HG02970 (cell line): ENCODE results near the gene SEMA4D.

Source experiments
- ATAC-seq: cut with Tn5 transposase; IDR thresholded peaks from one replicate; pipeline ENCODE4 v1.9.1; 2021; ENCODE audit warnings: mild to moderate bottlenecking, moderate library complexity, moderate number of reproducible peaks; ENCODE audit not compliant: unreplicated experiment, low FRiP score

SEMA4D gene

DNA sequence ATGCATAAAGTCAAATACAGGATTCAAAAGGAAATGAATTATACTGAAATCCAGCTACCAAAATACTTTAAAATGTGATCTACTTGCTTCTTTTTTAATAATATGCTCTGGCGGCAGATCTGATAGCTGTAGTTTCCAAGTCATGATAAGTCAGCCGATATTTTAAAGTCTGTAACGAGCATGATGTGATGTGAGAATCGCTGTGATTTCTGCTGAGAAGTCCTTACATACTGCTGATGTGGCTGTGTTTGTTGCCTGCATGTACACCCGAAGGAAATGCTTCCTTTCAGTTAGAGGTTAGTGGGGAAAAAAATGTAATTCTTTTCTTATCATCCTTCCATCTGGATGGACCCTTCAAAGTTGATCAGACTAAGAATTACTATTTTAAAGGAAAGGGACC is 4.8 kb upstream of the SEMA4D start:
- ATAC-seq: no peak

DNA sequence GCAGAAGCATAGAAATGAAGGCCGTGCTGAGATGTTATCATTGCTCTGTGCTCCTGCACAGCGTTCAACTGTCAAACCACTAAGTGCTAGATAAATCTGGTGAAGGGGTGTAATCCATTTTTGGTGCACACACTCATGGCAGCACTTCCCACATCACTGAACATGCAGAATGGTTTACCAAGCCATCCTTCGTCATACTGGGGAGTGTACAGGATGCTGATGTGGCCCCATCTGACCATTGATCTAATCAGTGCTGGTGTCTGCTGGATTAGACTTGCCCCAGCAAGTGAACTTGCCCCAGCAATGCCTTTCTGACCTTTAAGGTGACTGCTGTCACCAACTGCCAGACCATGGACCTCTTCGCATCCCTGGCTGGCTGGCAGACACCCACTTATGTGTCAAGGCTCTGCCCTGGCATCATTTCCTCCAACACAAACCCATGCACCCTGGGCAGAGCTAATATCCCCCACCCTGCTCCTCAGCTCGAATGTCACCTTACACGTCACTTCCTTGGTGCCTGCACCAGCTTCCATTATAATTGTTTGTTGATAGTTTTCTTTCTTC is 4.2 kb upstream of the SEMA4D start:
- ATAC-seq: no peak

DNA sequence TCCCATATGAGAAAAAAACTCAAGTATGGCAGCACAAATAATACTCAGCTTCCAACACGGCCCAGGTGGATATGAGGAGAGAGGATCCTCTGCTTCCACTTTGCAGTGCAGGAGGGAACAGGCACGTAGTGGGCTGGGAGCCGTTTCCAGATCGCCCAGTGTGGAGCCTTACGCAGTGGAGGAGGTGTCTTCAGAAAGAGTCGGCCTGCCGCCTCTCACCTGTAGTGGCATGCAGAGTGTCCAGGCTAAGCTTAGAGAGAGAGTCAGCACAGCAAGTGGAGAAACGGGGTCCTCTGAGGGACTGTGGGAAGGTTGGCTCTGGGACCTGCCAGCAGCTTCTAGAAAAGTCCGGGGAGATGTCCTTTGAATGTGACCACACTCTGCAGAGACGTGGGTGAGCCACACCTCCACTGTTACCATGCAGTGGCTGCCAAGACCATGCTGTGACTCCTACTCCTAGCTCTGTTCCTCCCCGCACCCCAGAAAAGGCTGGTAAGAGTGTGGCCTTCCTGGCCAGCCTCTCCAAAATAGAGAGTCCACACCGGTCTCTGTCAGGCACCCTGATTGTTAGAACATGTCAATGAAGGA is 3.5 kb upstream of the SEMA4D start:
- no peak for ATAC-seq

DNA sequence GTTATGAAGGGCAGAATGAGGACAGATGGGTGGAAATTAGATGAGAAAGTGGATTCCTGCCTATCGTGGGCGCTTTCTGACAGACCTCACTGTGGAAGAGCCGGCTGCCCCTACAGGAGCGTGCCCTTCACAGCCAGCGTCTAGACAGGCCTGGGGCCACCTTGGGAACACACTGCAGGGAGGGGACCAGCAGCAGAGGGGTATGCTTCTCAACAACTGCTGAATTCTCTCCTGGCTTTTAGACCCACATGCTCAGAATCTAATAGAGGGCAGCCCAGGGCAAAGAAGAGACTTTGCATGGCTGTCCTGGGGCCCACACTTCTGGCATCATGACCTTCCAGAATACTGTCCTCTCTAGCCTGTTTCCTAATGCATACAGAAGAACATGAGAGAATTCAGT is 2.1 kb upstream of the SEMA4D start:
- ATAC-seq: no peak

DNA sequence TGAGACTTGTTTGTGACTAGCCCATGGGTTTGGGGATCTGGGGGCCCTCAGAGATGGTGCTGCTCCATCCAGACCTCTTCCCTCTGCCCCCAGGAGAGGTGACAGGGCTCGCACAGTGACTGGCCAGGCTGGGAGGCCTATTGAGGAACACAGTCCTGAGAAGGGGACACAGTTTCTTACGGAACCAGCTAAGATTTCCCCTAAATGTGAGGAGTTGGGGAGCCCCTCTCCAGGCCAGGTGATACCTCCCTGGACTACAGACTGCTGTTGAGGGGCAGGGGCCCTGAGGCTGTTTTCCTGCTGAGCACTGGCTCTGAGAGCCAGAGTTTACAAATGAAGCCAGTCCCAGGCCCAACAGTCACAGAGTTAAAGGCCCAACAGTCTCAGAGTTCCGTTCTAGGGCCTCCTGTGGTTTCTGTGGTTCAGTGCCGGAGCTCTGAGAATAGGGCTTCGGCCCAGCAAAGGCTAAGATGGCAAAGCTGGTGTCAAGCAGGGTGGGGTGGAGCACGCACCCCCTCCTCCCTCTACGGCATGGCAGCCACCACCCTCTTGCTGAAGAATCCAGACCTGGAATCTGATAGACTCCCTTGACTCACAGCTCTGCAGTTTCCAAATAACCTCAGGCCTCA is 1.1 kb upstream of the SEMA4D start:
- no peak for ATAC-seq

DNA sequence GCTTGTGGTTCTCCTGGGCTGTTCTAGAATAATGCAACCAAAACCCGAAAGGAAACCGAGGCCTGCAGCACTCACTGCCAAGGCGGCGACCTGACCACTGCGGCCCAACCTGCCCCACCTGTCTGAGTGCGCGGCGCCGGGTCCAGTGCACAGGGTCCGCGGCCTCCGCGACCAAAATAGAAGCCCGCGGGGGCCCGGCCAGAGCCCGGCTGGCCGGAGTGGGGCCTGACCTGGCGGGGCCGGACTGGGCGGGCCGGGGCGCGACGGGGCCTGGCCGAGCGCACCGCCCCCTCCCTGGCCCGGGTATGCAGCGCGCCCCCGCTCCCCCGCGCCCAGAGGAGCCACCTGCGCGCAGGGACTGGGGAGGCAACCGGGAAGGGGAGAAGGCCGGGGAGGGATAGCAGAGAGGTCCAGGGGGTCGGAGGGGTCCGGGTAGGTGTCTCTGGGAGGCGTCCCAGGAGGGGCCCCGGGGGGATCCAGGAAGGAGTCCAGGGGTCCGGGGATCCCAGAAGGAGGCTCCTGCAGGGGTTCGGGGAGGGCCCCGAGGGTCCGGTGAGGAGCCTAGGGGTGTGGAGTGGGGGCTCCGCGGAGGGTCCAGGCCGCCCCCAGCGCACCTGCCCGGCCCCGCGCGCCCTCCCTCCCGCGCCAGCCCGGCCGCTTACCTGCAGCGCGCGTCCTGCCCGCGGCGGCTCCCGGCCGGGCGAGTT is 503 bp downstream of the SEMA4D start:
- no peak for ATAC-seq

DNA sequence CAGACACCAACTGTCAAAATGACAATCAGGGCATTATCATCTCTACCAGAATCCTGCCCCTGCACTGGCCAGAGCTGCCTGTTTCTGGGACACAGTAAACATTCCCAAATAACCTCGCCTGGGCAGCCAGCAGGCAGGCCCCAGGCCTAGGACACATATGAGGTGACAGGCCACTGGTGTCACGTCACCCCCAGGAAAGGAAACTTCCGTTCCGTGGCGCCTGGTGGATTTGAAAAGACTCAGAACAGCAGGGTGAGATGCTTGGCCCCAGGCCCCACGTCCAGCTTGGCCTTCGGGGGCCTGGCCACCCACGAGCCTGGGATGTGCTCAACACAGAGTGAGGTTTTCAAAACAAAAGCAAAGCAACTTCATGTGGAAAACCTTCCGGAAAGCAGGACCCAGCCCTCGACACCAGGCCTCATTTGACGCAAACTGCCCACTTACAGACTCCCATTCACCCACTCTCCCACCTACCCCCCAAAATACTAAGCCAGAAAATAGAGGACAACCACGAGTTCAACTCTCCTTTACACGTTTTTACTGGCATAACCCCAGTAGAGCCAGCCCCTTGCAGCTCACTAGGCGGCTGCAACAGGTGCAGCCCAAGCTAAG is 1.2 kb downstream of the SEMA4D start:
- no peak for ATAC-seq

DNA sequence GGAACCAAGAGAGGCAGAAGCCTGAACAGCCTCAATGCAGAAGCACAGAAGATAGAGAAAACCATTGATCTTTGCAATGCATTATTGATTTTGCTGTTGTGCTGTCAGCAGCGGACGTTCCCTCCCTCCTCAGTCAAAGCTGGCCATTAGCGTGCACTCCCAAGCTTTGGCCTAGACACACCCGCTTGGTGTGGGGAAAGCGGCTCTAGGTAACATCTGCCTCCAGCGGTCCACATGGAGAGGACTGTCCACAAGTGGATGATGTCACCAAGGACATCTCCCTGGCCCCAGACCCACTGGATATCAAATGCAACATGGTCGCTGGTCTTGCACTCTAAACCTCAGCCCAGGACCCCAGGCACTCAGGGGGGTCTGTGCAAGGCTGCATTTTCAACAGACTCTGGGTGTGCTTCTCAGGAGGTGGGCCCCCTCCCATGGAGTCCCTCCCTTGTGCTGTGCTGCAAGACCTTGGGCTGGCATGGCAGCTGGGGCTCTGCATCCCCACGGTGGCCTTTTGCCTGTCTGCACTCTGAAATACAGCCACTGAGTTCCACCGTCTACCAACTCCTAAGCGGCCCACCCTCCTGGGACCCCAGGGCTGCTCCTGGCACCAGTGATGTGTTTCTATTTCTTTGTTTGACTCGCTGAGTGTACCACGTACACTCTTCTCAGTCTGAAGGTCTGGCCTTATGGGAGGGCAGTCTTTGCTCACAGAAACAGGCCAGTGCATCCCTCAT is 1.9 kb downstream of the SEMA4D start:
- no peak for ATAC-seq

DNA sequence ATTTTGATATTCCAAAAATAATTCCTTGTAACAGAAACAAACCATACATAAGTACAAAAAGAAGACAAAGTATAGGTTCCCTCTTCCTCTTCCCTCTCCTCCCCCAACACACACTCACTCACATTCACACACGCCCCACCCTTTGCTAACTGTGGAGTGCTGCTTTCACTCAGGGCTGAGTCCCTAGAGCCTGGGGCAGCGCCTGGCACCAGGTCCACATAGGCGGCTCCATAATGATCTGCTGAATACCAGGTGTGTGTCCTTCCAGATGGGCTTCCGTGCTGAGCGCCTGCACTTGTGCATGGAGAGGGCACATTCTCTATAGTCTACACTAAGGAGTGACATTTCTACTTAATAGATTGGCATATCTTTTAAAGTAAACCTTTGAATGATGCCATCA is 3.7 kb downstream of the SEMA4D start:
- ATAC-seq: no peak

DNA sequence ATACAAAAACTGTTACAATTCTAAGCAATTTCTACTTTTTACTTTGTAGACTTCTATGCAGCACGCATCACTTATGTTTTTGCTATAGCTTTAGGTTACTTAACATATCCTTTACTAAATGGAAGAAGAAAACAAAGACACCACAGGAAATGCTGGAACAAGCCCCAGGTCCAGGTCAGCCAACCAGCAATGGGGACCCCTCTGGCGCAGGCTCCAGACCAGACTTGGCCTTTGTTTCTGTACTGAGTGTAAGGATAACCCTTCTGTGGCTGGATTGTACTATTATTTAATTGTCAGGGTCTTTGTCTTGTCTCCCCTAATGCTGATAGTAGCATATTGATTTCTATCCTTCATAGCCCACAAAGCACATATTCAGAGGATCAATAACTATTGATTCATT is 4.2 kb downstream of the SEMA4D start:
- ATAC-seq: no peak

DNA sequence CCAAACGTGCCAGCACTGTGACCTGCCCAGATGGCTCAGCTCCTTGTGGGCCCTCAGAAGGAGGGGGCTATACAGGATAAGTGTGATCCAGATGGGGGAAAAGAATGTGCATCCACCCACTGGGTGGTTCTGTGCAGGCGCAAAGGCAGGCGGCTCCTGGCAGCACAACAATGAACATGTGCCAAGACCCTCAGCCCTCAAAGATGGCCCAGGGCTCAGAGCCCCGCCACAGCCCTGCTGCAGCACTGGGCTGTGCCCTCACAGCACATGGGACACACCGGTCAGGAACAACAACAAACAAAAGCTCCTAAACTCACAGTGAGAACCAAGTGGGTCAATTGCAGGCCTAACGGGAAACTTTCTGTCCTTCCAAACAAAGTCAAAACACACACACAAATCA is 4.7 kb downstream of the SEMA4D start:
- no peak for ATAC-seq

DNA sequence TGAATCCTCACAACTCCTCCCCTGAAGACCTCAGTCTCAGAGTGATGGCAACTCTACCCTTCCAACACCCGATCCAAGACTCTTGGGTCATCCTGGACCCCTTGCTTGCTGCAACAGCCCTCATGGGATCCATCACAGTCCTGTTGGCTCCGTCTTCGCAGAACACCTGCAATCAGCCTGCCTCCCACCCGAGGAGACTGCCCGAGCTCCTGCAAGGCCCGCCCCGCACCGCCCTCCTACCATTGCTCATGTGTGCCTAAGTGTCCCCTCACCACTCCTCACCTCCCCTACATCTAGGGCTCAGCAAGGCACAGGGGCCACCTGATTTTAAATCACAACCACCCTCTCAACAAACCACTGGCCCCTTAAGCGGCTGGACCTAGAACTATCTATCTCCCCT is 5.3 kb downstream of the SEMA4D start:
- ATAC-seq: no peak

DNA sequence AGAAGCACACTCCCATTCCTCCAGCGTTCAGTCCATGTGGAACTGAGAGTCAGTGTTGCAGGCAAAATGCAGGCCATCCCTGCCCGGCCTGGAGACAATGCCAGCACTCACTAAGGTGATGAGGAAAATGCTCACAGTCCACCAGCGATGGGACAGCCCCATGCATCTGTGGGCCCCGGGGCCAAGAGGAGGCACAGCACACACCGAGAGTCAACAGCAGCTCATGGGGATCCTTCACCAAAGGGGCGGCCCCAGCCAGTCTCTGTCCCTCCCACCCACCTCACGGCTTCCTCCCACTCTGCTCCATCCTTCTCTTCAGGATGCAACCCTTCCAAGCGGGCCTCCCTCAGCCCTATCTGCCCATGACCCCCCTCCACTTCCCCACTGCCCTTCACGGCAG is 6.2 kb downstream of the SEMA4D start:
- ATAC-seq: no peak

DNA sequence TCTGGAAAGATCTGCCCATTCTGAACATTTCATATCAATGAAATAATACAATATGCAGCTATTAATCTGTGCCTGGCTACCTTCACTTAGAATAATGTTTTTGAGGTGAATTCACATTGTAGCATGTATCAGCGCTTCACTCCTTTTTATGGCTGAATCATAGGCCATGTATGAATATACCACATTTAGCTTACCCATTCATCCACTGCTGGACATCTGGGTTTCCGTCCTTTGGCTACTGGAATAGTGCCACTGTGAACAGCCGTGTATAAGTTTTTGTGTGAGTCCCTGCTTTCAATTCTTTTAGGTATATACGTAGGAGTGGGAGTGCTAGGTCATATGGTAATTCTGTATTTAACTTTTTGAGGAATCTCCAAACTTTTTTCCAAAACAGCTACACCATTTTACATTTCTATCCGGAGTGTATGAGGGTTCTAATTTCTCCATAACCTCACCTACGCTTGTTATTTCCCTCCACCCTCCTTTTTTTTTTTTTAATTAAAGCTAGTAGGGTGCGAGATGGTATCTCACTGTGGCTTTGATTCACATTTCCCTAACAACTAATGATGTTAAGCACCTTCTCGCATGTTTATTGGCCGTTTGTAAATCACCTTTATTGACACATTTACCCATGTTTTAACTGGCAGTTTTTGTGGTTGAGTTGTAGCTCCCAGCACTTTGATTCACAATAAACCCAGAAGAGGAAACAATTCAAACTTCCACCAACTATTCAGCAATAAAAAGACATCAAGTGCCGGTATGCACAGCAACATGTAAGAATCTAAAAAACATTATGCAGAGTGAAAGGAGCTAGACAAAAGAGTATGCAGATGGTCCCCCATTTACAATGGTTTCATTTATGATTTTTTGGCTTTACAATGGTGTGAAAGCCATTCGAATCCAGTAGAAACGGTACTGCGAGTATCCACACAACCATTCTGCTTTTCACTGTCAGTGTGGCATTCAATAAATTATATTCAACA is 8.1 kb downstream of the SEMA4D start:
- no peak for ATAC-seq

DNA sequence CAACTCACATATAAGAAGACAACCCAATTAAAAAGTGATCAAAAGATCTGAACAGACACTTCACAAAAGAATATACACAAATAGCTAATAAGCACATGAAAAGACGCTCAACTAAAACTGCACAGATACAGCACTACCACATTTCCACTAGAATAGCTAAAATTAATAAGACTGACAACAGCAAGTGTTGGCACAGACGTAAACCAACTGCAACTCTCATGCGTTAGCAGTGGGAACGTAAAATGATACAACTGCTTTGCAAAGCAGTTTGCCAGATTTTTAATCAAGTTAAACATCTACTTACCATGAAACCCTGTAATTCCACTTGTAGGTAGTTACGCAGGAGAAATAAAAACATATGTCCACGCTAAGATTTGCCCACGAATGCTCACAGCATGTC is 9.0 kb downstream of the SEMA4D start:
- ATAC-seq: no peak

DNA sequence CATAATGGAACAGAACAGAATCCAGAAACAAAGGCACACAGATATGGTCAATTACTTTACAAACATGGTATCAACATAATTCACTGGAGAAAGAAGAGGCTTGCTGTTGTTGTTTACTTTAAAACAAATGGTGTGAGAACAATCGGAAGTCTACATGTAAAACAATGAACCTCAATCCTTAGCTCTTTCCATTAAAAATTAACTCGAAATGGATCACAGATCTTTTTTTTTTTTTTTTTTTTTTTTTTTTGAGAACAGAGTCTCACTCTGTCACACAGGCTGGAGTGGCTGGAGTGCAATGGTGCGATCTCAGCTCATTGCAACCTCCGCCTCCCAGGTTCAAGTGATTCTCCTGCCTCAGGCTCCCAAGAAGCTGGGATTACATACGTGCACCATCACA is 9.8 kb downstream of the SEMA4D start:
- no peak for ATAC-seq

DNA sequence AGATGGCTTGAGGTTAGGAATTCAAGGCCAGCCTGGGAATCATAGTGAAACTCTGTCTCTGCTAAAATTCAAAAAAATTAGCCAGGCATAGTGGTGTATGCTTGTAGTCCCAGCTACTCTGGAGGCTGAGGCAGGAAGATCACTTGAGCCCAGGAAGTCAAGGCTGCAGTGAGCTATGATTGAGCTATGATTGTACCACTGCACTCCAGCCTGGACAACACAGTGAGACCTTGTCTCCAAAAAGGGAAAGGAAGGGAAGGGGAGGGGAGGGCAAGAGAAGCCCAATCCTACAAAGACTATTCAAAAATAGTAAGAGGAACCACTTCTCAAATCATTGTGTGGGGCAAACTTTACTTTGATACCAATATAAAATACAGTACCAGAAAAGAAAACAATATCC is 11.2 kb downstream of the SEMA4D start:
- no peak for ATAC-seq

DNA sequence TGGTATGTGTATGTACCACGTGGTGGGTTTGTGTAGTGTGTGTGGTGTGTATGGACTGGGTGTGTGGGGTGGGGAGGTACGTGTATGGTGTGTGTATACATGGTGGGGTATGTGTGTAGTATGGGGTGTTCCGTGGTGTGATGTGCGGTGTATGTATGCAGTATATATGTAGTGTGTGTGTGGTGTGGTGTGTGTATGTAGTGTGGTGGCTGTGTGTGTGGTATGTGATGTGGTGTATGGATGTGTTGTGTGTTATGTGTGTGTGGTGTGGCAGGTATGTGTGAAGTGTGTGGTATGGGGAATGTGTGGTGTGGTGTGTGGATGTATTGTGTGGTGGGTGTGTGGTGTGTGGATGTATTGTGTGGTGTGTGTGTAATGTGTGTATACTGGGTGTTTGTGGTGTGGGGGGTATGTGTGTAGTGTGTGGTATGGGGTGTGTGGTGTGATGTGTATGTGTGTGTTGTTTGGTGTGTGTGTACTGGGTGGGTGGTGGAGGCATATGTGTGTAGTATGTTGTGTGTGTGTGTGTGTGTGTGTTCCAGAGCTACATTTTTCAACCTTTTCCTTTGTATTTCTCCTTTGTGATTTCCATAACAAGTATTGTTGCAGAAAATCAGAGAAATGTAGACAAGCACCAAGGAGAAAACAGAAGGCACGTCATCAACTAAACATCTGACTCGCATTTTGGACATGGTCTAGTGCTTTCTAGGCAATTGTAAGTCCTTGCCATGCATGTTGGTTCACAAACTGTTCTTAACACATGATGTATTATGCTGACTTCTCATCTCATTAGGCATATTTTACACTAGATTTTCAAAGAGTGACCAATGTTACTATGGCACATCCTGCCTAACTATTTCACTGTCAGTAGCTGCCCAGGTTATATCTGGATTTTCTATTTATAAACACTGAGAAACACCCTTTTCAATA is 13.2 kb downstream of the SEMA4D start:
- no peak for ATAC-seq
